ENCODE results near the gene RBM10. TPM values are rescaled to one million over a fixed set of nuclear protein-coding genes. Genes with fewer than 3 reads are reported as not detected.

The RBM10 gene
- total and polyA plus RNA-seq, 9 of the 15 experiments (the other 6 are each of a cell fraction or from before 2014, with no cell fraction given), result 1.1 to 61.7 (median 31.5) TPM

DNA sequence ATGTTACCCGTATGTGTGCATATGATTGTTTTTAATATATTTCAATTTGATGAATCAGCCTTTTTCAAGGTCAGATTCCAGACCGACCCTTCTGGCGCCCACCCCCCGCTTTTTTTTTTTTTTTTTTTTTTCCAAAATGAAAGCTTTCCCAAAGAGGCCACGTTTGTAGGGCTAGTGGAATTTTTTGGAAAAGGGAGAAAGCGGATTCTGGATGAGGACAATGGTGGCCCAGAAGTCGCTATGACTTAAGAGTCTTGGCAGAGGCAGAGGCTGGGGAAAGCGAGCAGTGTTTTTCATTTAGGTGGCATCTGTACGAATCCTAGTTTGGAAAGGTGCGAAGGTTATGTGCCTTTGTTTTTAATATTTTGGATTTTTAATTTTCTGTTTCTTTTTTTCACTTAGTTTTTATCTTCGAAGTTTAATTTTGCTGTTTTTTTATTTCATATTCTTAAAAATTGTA, 15.1 kb upstream of the RBM10 start (continued):
- TF ChIP-seq ZNF316 (IDR thresholded peaks at IDR 0.05), result peak; percentile 79
- TF ChIP-seq MED1 (CRISPR knock-in tag; IDR thresholded peaks at IDR 0.05; ENCODE audit: borderline replicate concordance), result no peak
- TF ChIP-seq ZNF140 (CRISPR knock-in tag; IDR thresholded peaks at IDR 0.05), result no peak

DNA sequence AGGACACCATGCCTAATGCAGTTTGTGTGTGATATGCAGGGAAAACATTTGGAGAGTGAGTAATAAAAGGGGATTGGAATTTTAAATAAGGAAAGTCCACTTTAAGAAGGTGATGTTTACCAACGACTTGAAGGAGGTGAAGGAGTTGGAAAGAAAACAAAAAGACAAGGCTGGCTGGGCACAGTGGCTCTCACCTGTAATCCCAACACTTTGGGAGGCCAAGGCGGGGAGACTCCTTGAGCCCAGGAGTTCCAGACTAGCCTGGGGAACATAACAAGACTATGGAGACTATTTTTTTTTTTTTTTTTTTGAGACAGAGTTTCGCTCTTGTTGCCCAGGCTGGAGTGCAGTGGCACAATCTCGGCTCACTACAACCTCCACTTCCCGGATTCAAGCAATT, 11.5 kb upstream of the RBM10 start:
- ATAC-seq (no peak), FAIRE-seq (no peak), DNase-seq (ENCODE audit: extremely low read depth in 1 of 4, low spot score in 3 of 4) (no peak)
- H3K36me3 ChIP-seq (ENCODE audit: control insufficient read depth, insufficient read depth, low read length), result no peaks in the 10 kb centered on the region
- H3K79me2 ChIP-seq (ENCODE audit: control insufficient read depth, insufficient read depth, low read length), result no peaks in the 10 kb centered on the region
- no peak overlapping the region for H3K4me3 ChIP-seq
- H3K9me1 ChIP-seq (ENCODE audit: control insufficient read depth, insufficient read depth, low read length), result no peaks in the 10 kb centered on the region
- no peak overlapping the region for H2AFZ ChIP-seq (ENCODE audit: low read depth, low read length)
- intact Hi-C loops (cut with micrococcal nuclease), result no loop called here
- peaks cover 0 to 3% of the 10 kb centered on the region in 2 experiments; a peak in 1 of 5 replicates for H3K4me1 ChIP-seq (replicated peaks in 1 of 2; ENCODE audit: control insufficient read depth in 2 of 2, insufficient read depth in 2 of 2, low read length in 2 of 2)
- no peak overlapping the region for H3K27ac ChIP-seq (ENCODE audit: extremely low read depth, low read depth, low read length)
- POLR2A ChIA-PET, result no interaction called here
- no peaks in the 10 kb centered on the region for H3K27me3 ChIP-seq (ENCODE audit: control insufficient read depth in 2 of 2, insufficient read depth in 2 of 2, low read length in 2 of 2)
- WGBS (ENCODE audit: insufficient coverage, low coverage, missing lambda C conversion rate), result 34% methylated on average over 2 of the region's 5 CpGs
- in situ Hi-C loops (cut with MboI), result no loop called here
- no TSS peak for BruUV-seq (replicated peaks)
- H3K9me3 ChIP-seq (replicated peaks; ENCODE audit: control insufficient read depth, insufficient read depth, low read depth, low read length), result no peaks in the 10 kb centered on the region
- no peak overlapping the region for H3K9ac ChIP-seq (ENCODE audit: insufficient read depth in 1 of 2, low read depth in 2 of 2, low read length in 2 of 2)
- CTCF ChIA-PET (ENCODE audit: low intra/inter-chr PET ratio), result no interaction called here
- H3K4me2 ChIP-seq (ENCODE audit: insufficient read depth, low read length), result no peak overlapping the region
- no peaks in the 10 kb centered on the region for H4K20me1 ChIP-seq (replicated peaks; ENCODE audit: control insufficient read depth, insufficient read depth, low read length)
- TF ChIP-seq, protein P1, sequence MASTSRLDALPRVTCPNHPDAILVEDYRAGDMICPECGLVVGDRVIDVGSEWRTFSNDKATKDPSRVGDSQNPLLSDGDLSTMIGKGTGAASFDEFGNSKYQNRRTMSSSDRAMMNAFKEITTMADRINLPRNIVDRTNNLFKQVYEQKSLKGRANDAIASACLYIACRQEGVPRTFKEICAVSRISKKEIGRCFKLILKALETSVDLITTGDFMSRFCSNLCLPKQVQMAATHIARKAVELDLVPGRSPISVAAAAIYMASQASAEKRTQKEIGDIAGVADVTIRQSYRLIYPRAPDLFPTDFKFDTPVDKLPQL (IDR thresholded peaks at IDR 0.05; ENCODE audit: extremely low read depth, insufficient read length), result no peak
- TF ChIP-seq ZNF778 (CRISPR knock-in tag; IDR thresholded peaks at IDR 0.05), result no peak
- TF ChIP-seq, protein P2, sequence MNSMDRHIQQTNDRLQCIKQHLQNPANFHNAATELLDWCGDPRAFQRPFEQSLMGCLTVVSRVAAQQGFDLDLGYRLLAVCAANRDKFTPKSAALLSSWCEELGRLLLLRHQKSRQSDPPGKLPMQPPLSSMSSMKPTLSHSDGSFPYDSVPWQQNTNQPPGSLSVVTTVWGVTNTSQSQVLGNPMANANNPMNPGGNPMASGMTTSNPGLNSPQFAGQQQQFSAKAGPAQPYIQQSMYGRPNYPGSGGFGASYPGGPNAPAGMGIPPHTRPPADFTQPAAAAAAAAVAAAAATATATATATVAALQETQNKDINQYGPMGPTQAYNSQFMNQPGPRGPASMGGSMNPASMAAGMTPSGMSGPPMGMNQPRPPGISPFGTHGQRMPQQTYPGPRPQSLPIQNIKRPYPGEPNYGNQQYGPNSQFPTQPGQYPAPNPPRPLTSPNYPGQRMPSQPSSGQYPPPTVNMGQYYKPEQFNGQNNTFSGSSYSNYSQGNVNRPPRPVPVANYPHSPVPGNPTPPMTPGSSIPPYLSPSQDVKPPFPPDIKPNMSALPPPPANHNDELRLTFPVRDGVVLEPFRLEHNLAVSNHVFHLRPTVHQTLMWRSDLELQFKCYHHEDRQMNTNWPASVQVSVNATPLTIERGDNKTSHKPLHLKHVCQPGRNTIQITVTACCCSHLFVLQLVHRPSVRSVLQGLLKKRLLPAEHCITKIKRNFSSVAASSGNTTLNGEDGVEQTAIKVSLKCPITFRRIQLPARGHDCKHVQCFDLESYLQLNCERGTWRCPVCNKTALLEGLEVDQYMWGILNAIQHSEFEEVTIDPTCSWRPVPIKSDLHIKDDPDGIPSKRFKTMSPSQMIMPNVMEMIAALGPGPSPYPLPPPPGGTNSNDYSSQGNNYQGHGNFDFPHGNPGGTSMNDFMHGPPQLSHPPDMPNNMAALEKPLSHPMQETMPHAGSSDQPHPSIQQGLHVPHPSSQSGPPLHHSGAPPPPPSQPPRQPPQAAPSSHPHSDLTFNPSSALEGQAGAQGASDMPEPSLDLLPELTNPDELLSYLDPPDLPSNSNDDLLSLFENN (IDR thresholded peaks at IDR 0.05; ENCODE audit: low read depth in 2 of 2, low read length in 2 of 2), result no peak
- TF ChIP-seq SIRT6 (IDR thresholded peaks at IDR 0.05; ENCODE audit: low read depth, low read length), result no peak
- TF ChIP-seq ZNF644 (tag; IDR thresholded peaks at IDR 0.05; ENCODE audit: low read depth), result no peak
- TF ChIP-seq, protein P3, sequence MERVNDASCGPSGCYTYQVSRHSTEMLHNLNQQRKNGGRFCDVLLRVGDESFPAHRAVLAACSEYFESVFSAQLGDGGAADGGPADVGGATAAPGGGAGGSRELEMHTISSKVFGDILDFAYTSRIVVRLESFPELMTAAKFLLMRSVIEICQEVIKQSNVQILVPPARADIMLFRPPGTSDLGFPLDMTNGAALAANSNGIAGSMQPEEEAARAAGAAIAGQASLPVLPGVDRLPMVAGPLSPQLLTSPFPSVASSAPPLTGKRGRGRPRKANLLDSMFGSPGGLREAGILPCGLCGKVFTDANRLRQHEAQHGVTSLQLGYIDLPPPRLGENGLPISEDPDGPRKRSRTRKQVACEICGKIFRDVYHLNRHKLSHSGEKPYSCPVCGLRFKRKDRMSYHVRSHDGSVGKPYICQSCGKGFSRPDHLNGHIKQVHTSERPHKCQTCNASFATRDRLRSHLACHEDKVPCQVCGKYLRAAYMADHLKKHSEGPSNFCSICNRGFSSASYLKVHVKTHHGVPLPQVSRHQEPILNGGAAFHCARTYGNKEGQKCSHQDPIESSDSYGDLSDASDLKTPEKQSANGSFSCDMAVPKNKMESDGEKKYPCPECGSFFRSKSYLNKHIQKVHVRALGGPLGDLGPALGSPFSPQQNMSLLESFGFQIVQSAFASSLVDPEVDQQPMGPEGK (CRISPR knock-in tag; IDR thresholded peaks at IDR 0.05; ENCODE audit: borderline replicate concordance), result no peak
- TF ChIP-seq MYC (IDR thresholded peaks at IDR 0.05; ENCODE audit: low read depth, low read length), result no peak
- no peak for TF ChIP-seq MYC (CRISPR knock-in tag; IDR thresholded peaks at IDR 0.05; ENCODE audit: borderline replicate concordance, low read depth)
- TF ChIP-seq, protein P4, sequence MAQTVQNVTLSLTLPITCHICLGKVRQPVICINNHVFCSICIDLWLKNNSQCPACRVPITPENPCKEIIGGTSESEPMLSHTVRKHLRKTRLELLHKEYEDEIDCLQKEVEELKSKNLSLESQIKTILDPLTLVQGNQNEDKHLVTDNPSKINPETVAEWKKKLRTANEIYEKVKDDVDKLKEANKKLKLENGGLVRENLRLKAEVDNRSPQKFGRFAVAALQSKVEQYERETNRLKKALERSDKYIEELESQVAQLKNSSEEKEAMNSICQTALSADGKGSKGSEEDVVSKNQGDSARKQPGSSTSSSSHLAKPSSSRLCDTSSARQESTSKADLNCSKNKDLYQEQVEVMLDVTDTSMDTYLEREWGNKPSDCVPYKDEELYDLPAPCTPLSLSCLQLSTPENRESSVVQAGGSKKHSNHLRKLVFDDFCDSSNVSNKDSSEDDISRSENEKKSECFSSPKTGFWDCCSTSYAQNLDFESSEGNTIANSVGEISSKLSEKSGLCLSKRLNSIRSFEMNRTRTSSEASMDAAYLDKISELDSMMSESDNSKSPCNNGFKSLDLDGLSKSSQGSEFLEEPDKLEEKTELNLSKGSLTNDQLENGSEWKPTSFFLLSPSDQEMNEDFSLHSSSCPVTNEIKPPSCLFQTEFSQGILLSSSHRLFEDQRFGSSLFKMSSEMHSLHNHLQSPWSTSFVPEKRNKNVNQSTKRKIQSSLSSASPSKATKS (CRISPR knock-in tag; IDR thresholded peaks at IDR 0.05), result no peak
- no peak for TF ChIP-seq ZSCAN29 (IDR thresholded peaks at IDR 0.05)
- TF ChIP-seq MED1 (CRISPR knock-in tag; IDR thresholded peaks at IDR 0.05; ENCODE audit: borderline replicate concordance), result no peak
